Ishikawa (cell line): Measurements from ENCODE around the gene BICC1.

Experiments used
- CEBPB ChIP-seq: IDR thresholded peaks from 2 replicates; pipeline ENCODE4 v1.6.1; 2012
- CREB1 ChIP-seq: IDR thresholded peaks from 2 replicates; pipeline ENCODE4 v1.6.1; 2012; ENCODE audit warnings: low read depth
- RAD21 ChIP-seq: IDR thresholded peaks from 2 replicates; pipeline ENCODE4 v1.6.1; 2012; ENCODE audit warnings: low read depth
- REST ChIP-seq: IDR thresholded peaks from 2 replicates; pipeline ENCODE4 v1.6.1; 2012; ENCODE audit warnings: low read depth, mild to moderate bottlenecking
- USF1 ChIP-seq: IDR thresholded peaks from 2 replicates; pipeline ENCODE4 v1.6.1; 2012

DNA sequence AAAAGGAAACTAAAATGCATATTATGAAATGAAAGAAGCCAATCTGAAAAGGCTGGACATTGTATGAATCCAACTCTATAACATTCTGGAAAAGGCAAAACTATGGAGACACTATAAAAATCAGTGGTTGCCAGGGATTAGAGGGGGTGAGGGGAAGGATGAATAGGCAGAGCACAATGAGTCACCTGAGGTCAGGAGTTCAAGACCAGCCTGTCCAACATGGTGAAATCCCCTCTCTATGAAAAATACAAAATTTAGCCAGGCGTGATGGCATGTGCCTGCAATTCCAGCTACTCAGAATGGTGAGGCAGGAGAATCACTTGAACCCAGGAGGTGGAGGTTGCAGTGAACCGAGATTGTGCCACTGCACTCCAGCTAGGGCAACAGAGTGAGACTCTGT is 338.9 kb downstream of the BICC1 start:
- no peak for TF ChIP-seq REST
- TF ChIP-seq RAD21 = no peak
- no peak for TF ChIP-seq USF1
- no peak for TF ChIP-seq CEBPB
- TF ChIP-seq CREB1 = no peak
